ENCODE data around the gene KRT38.

The KRT38 gene

DNA sequence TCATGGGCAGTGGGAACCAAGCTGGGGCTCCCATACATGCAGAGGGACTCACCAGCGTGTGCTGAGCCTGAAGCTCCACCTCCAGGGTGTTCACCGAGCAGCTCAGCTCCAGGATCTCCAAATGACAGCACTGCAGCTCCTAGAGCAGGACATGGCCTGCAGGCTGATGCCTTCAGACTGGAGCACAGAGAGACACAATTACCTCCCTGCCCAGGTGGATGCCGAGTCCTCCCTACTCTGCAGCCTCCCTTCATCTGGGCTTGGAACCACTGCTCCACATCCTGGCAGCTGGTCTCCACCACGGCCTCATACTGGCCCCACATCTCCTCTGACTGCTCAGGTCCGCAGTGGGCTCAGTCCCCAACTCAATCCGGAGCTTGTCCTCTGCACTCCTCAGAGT lies 8.2 kb upstream of the KRT38 start:
- no peak overlapping the region for H2AFZ ChIP-seq (ENCODE audit: low read length)
- H3K27ac ChIP-seq (ENCODE audit: low read depth, low read length, poor library complexity, severe bottlenecking) = no peak overlapping the region
- H3K9ac ChIP-seq (ENCODE audit: low read length) = no peak overlapping the region
- TF ChIP-seq EZH2 (IDR thresholded peaks at IDR 0.05; ENCODE audit: borderline replicate concordance, low read length) = no peak
- TF ChIP-seq, protein P1, sequence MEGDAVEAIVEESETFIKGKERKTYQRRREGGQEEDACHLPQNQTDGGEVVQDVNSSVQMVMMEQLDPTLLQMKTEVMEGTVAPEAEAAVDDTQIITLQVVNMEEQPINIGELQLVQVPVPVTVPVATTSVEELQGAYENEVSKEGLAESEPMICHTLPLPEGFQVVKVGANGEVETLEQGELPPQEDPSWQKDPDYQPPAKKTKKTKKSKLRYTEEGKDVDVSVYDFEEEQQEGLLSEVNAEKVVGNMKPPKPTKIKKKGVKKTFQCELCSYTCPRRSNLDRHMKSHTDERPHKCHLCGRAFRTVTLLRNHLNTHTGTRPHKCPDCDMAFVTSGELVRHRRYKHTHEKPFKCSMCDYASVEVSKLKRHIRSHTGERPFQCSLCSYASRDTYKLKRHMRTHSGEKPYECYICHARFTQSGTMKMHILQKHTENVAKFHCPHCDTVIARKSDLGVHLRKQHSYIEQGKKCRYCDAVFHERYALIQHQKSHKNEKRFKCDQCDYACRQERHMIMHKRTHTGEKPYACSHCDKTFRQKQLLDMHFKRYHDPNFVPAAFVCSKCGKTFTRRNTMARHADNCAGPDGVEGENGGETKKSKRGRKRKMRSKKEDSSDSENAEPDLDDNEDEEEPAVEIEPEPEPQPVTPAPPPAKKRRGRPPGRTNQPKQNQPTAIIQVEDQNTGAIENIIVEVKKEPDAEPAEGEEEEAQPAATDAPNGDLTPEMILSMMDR (IDR thresholded peaks at IDR 0.05; ENCODE audit: low read length) = no peak
- no peak overlapping the region for H3K4me2 ChIP-seq (ENCODE audit: low read length)
- H3K4me3 ChIP-seq (ENCODE audit: low read depth, low read length, poor library complexity, severe bottlenecking) = no peak overlapping the region
- no peaks in the 10 kb centered on the region for H3K4me1 ChIP-seq (ENCODE audit: insufficient read depth, low read length, severe bottlenecking)
- no peaks in the 10 kb centered on the region for H3K79me2 ChIP-seq (ENCODE audit: insufficient read depth, low read length)
- no peaks in the 10 kb centered on the region for H3K9me2 ChIP-seq (ENCODE audit: low read depth, low read length)
- no peaks in the 10 kb centered on the region for H3K9me3 ChIP-seq (ENCODE audit: low read length)
- no peaks in the 10 kb centered on the region for H3K27me3 ChIP-seq (ENCODE audit: insufficient read depth, low read length)
- no peaks in the 10 kb centered on the region for H3K36me3 ChIP-seq (ENCODE audit: insufficient read depth, low read length)
- H4K20me1 ChIP-seq (ENCODE audit: insufficient read depth, low read length) = no peaks in the 10 kb centered on the region
- H3F3A ChIP-seq (ENCODE audit: insufficient read depth, low read length) = no peaks in the 10 kb centered on the region

DNA sequence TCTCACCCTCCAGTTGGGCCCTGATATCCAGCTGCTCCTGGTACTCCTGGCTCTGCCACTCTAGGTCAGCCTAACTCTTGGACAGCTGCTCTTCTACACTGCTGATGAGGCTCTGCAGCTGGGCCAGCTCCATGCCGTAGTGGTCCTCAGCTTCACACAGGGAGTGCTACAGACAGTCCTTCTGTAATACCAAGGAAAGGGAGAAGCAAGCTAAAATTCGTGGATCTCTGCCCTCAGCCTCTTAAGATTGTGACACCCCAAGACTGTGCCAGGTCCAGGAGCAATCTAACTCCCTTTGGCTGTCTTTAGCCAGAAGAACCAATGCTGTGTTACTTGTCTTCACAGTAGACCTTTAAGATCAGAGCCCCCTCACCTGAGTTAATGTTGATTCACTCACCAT lies 7.7 kb upstream of the KRT38 start:
- no peaks in the 10 kb centered on the region for H3F3A ChIP-seq (ENCODE audit: insufficient read depth, low read length)
- no peaks in the 10 kb centered on the region for H3K9me2 ChIP-seq (ENCODE audit: low read depth, low read length)
- no peak for TF ChIP-seq EZH2 (IDR thresholded peaks at IDR 0.05; ENCODE audit: borderline replicate concordance, low read length)
- TF ChIP-seq, protein P1 (IDR thresholded peaks at IDR 0.05; ENCODE audit: low read length) = no peak
- no peaks in the 10 kb centered on the region for H3K79me2 ChIP-seq (ENCODE audit: insufficient read depth, low read length)
- no peak overlapping the region for H3K4me3 ChIP-seq (ENCODE audit: low read depth, low read length, poor library complexity, severe bottlenecking)
- H3K9me3 ChIP-seq (ENCODE audit: low read length) = no peaks in the 10 kb centered on the region
- H2AFZ ChIP-seq (ENCODE audit: low read length) = no peak overlapping the region
- no peak overlapping the region for H3K27ac ChIP-seq (ENCODE audit: low read depth, low read length, poor library complexity, severe bottlenecking)
- H3K9ac ChIP-seq (ENCODE audit: low read length) = no peak overlapping the region
- H3K27me3 ChIP-seq (ENCODE audit: insufficient read depth, low read length) = no peaks in the 10 kb centered on the region
- H3K36me3 ChIP-seq (ENCODE audit: insufficient read depth, low read length) = no peaks in the 10 kb centered on the region
- no peak overlapping the region for H3K4me2 ChIP-seq (ENCODE audit: low read length)
- H3K4me1 ChIP-seq (ENCODE audit: insufficient read depth, low read length, severe bottlenecking) = no peaks in the 10 kb centered on the region
- H4K20me1 ChIP-seq (ENCODE audit: insufficient read depth, low read length) = no peaks in the 10 kb centered on the region

DNA sequence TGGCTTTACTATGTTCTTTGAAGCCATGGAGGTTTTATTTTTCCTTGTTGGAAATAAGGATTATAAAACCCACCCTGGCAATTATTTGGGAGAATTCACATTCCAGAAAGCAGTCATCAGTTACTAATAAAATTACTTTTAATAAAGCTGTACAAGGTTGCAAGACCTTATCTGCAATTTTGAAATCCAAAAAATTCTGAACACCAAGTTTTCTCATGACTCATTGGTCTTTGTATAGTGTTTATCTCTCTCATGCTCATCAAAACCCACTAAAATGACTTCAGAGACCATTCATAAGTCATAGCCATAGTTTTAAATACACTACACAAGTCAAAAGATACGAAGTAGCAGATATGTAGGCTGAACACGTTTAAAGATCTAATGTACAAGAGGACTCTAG lies 6.0 kb upstream of the KRT38 start:
- Histone ChIP-seq H3K4me2 (ENCODE audit: low read length) (no peak overlapping the region), H3K4me1 (ENCODE audit: insufficient read depth, low read length, severe bottlenecking) (no peaks in the 10 kb centered on the region), H3K9ac (ENCODE audit: low read length) (no peak overlapping the region), H3K4me3 (ENCODE audit: low read depth, low read length, poor library complexity, severe bottlenecking) (no peak overlapping the region), H2AFZ (ENCODE audit: low read length) (no peak overlapping the region), H3K79me2 (ENCODE audit: insufficient read depth, low read length) (no peaks in the 10 kb centered on the region), H4K20me1 (ENCODE audit: insufficient read depth, low read length) (no peaks in the 10 kb centered on the region), H3K27ac (ENCODE audit: low read depth, low read length, poor library complexity, severe bottlenecking) (no peak overlapping the region), H3F3A (ENCODE audit: insufficient read depth, low read length) (no peaks in the 10 kb centered on the region), H3K36me3 (ENCODE audit: insufficient read depth, low read length) (no peaks in the 10 kb centered on the region), H3K9me3 (ENCODE audit: low read length) (no peaks in the 10 kb centered on the region), H3K27me3 (ENCODE audit: insufficient read depth, low read length) (0 out of 2 replicates have a peak, but pooled peaks cover 4% of the 10 kb centered on the region), H3K9me2 (ENCODE audit: low read depth, low read length) (no peaks in the 10 kb centered on the region)
- TF ChIP-seq, protein P1 (IDR thresholded peaks at IDR 0.05; ENCODE audit: low read length) = no peak
- no peak for TF ChIP-seq EZH2 (IDR thresholded peaks at IDR 0.05; ENCODE audit: borderline replicate concordance, low read length)

Measured in OCI-LY1 (cell line).